HG03159 (cell line): ENCODE results near the gene C9orf78.

Experiments
- ATAC-seq: cut with Tn5 transposase; IDR thresholded peaks from one replicate; pipeline ENCODE4 v1.9.1; 2021; ENCODE audit warnings: mild to moderate bottlenecking, moderate library complexity; ENCODE audit not compliant: unreplicated experiment

The C9orf78 gene, protein sequence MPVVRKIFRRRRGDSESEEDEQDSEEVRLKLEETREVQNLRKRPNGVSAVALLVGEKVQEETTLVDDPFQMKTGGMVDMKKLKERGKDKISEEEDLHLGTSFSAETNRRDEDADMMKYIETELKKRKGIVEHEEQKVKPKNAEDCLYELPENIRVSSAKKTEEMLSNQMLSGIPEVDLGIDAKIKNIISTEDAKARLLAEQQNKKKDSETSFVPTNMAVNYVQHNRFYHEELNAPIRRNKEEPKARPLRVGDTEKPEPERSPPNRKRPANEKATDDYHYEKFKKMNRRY

DNA sequence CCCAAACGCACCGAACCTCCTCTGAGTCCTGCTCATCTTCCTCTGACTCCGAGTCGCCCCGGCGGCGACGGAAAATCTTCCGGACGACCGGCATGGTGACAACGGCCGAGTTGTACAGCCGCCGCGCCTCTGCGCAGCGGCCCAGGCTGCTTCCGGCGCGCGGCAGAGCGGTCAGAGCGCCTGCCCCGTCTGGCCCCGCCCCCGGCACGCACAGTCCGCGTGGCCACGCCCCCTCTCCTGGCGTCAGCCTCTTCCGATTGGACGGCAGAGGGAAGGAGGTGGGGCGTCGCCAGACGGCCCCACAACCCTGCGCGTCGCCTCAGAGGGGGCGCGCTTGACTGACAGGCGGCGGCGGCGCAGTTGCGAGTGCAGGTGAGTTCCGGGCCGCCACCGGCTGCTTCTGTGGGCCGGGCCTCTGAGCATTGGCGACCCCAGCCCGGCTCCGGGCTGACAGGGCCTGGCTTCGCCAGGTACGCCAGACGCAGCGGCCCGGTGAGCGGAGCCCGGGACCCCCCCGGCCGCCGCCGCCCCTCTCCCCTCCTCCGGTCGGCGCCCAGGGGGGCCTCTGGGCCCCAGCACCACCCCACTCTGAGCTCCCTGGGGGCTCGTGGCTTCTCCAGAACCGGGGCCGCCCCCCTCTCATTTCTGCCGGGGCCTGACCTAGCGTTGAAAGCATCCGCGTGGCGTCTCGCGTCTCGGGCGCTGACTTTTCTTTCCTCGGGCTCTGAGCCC lies at the start of gene C9orf78, which contains the start of gene USP20:
C9orf78 (minus strand) TSS at position 148 of the 732 bp plus-strand sequence; CDS start at position 94, 54 bp downstream.
USP20 (plus strand) TSS at position 331 of the 732 bp plus-strand sequence. CDS start 17,098 bp downstream, outside the sequence.
- peak; percentile 90 for ATAC-seq

DNA sequence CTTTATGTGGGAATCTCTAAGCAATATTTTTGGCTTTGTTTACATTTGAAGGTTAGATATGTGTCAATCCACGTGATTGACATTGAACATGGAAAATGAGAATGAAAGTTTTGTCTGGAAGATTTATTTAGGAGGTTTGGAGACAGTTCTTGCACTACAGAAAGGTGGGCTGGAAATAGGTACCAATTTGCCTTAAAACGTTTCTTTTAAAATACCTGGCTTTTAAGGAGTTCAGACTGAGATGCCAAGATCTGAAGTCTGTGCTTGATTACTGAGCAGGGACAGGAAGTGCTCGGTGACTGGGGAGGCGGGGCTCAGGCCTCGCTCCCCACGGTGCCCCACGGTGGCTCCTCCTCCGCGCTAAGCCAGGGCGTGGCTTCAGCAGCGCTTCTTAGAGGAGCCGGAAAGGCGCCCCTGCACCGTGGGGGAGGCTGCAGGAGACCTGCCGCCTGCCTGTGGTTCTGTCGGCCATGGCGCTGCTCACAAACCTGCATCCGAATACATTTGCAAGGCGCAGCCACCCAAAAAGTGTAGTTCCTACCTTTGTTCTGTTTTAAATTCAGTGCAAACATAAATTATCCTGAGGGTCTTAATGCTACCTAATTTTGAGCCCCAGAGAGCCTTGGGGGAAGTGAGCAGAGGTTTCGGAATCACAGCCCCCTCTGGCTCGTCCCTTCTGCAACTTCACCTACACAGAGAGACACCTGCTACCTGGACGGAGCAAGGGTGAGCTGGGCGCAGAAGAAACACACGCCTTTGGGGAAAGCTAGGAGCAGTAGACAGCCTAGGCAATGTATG lies 49.3 kb upstream of the C9orf78 start:
- peak; percentile 44 for ATAC-seq

DNA sequence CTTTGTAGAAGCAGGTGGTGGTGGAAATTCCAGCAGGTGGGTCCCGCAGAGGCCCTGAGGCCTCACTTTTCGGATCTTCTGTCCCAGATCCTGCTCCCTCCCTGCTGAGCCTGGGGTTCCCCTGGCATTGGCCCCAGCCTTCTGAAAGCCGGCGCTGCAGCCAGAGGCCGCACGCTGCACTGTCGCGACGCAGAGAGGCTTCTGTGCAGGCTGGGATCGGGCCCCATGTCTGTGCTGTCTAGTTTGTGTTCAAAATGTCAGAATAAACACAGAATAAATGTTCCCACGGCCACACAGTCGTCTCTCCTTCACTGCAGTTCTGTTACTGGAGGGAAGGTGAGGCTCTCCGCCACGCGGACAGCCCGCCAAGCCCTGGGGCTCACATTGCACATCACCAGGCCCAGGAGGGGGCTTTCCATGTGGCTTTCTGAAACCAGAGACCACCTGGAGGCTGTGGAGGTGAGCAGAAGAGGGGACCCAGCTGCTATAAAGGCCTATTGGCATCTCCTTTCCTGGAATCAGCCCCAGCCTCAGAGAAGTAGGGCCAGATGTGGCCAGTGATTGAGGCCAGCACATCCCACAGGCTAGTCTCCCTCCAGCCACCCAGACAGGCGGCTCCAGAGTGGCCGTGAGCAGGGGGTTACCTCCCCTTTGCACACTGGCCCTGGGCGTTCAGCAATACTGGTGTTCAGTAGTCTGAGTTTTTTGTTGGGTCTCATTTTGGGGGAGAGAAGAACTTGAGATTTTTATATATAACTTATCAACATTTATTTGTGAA lies 46.7 kb upstream of the C9orf78 start:
- no peak for ATAC-seq

DNA sequence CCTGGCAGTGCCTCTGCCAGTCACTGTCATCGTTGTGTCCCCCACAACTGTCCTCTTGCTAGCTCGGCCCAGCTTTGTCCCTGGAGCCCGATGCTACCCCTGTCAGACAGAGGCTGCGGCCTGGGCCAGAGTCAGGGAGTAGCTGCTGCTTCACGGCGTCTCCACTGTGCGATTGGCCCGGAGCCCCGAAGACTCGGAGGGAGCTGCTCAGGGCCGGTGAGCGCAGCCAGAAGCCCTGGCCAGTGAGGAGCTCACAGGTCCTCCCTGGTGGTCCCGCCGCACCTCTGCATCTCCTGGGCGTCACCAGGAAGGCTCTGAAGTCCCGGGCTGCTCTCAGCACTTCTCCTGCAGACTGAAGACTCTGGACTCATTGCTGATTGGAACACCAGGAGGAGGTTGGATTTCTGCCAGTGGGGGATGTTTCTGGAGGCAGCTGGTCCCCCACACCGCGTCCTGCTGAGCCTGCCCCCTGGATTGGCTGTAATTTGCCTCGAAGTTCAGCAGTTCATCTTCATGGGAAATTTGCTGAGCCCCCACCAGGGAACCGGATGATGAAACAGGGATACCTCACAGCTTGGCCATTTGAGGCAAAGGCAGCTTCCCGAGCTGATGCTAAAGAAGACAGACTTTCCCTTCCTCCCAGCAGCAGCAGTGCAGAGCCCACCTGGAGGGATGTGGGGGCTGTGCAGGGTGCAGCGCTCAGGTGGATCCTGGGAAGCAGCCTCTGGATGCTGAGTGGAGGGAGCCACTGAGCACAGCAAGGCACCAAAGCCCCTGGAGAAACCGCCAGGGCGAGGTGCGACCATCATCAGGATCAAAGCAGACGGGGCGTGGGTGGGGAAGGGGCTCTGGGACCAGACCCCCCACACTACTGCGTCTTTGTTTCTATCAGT lies 45.8 kb upstream of the C9orf78 start:
- no peak for ATAC-seq

DNA sequence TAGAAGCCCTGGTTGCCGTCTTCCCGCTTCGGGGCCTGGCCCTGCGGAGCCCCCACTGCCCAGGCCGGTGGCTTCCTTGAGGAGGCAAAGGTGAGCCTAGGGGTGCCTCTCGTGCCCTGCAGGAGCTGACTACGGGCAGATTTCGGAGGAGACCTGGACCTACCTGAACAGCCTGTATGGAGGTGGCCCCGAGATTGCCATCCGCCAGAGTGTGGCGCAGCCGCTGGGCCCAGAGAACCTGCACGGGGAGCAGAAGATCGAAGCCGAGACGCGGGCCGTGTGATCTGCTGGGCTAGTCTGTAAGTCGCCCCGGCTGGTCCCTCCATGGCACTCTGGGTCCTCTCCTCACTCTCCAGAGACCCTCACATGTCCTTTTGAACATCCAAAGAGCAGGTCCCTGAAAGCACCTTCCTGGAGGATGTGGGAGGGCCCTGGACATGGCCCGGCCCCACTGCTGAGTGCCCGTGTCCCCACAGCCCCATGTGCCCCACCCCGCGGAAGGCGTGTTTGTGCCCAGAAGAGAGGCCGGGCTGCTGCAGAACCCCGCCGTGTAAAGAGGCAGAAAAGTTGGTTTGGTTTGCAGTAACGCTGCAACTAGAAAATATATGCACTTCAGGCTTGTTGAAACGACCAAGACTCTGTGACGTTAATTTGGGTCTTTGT lies 45.0 kb upstream of the C9orf78 start:
- no peak for ATAC-seq

DNA sequence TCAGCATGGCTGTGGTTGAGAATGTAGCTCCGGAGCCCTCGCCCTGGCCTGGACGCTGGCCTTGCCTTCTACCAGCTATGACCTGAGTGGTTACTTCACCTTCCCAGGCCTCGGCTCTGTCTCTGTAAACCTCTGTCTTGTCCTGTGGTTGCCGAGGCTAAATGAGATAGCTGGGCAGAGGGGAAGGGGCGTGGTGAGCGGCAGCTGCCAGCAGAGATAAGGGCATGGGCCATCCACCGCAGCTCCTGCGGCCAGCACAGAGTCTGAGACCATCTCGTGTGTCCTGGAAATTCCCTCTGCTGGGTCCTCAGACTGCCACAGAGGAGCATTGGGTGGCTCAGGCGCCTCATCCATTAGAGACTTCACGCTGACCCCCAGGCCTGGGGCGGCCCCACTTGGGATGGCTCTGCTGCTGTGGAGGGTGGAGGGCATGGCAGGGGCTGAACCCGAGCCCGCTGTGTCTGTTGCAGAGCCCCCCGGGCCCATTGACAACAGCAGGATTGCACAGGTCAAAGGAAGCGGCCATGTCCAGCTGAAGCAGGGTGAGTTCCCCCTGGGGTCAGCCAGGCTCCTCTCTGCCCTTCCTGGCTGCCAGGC lies 44.1 kb upstream of the C9orf78 start:
- no peak for ATAC-seq

DNA sequence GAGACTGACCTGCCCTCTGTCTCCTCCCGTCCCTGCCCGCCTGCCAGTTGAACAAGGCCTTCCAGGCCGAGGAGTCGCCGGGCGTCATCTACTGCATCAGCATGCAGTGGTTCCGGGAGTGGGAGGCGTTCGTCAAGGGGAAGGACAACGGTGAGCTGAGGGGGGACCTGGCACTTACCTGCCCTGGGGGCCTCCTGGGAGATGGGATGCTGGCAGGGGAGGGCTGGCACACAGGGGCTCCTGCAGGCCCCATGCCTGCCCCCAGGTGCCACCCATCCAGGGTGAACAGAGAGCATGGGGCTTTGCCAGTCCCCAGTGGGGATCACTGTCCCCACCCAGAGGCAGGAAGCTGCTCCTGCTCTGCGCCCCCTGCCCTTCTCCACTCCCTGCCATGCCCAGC lies 43.2 kb upstream of the C9orf78 start:
- no peak for ATAC-seq

DNA sequence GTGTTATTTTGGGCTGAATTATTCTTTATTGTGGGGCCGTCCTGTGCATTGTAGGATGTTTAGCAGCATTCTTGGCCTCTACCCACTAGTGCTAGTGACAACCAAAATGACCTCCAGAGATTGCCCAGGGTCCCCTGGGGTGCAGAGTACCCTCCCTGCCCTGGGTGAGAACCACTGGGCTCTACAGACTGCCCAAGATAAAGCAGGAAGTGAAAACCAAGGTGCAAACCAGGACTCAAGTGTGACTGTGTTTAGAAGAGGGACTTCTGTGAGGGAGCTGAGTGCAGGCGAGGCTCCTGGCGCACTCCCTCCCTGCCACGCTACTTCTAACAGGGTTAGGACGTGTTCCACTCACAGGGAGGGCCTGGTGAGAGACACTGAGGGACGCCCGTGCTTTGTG lies 41.7 kb upstream of the C9orf78 start:
- ATAC-seq, result no peak

DNA sequence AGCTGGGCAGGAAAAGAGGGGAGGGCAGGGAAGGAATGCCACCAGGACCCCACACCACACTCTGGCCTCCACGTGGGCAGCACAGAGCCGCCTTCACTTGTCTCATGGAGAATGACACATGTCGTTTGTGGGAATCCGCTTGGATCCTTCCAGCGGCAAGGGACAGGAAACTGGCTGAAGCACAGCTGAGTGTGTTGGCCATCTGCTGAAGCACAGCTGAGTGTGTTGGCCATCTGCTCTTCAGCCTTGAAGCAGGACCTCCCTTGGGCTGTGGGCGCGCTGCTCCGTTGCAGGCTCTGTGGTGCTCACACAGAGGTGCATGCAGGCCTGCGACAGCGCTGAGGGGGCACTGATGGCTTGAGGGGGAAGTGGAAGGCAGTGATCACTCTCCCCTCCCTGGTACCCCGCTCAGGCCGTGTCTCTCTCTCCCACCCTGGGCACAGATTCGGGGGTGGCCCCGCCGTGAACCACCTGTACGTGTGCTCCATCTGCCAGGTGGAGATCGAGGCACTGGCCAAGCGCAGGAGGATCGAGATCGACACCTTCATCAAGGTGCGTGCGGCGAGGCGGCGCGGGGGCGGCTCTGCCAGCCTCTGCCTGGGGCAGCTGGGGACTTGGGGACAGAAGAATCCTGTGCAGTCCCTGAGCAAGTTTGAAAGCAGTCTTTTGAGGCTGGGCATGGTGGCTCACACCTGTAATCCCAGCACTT lies 40.8 kb upstream of the C9orf78 start:
- ATAC-seq, result no peak

DNA sequence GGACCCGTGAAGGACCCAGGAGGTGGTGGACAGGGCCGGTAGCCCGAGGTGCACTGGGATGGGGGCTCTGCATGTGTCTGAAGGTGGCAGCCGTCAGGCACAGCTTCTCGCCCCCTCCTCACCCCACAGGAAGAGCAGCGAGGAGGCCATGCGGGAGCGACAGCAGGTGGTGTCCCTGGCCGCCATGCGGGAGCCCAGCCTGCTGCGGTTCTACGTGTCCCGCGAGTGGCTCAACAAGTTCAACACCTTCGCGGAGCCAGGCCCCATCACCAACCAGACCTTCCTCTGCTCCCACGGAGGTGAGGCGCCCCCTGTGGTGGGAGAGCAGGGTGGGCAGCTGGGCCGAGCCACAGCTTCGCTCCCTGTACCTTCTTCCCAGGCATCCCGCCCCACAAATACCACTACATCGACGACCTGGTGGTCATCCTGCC lies 40.1 kb upstream of the C9orf78 start:
- ATAC-seq, result no peak

DNA sequence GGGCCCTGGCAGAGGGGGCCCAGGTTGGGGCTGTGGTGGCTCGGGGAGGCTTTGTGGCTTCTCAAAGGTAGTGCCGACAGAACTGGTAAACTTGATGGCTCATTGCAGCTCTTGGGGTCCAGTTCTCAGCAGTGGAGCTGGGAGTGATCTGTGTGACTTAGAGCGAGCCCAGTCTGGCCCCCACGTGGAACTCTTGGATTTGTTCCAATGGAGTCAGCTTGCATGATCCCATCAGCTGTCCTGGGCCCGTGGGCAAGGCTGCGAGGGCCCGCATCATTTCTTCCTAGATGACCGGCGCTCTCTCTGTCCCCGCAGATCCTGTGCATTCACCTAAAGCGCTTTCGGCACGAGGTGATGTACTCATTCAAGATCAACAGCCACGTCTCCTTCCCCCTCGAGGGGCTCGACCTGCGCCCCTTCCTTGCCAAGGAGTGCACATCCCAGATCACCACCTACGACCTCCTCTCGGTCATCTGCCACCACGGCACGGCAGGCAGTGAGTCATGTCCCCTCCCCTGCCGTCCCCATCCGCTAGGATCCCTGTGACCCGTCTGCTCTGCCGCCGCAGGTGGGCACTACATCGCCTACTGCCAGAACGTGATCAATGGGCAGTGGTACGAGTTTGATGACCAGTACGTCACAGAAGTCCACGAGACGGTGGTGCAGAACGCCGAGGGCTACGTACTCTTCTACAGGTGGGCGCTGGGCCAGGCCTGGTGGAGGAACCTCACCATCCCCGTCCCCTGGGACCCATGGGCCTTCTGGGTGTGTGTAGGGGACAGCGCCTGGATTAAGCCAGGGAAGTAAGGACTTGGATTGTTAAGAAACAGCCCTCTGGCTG lies 39.4 kb upstream of the C9orf78 start:
- ATAC-seq, result no peak

DNA sequence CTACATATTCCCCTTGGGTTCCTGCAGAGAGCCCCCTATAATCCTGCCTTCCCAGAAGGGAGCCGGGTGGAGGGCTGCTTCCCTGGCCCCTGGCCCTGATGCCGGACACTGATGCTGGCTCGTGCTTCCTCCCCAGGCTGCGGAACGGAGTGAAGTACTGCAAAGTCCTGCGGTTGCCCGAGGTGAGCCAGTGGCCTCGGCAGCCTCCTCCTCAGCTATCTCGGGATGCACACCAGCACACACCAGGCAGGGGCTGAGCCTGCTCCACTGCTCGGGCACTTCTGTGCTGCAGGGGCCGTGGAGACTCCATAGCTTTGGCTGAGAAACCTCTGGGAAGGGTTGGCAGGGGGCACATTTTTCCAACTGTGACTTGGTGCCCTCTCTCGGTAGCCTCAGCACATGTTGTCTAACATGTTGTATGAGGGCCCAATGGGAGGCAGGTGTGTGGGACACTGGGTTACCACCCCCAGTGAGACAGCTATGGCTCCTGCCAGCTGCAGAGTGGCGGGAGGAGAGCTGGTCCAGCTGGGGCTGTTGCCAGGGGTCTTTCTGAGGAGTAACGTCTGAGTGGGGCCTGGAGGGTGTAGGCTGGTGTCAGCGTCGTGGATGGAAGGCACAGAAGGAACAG lies 38.6 kb upstream of the C9orf78 start:
- no peak for ATAC-seq

DNA sequence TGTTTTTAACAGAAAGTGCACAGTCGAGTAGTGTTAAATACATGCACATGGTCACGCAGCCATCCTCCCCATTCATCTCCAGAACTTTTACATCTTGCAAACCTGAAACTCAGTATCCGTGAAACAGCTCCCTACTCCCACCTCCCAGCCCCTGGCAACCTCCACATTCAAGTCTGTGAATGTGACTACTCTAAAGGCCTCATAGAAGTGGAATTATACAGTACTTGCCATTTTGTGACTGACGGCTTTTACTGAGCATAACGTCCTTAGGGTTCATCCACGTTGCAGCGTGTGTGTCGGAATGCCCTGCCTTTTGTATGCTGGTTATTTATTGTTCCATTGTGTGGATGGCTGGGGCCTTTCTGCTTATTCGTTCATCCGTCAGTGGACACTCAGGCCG lies 36.0 kb upstream of the C9orf78 start:
- ATAC-seq, result no peak

DNA sequence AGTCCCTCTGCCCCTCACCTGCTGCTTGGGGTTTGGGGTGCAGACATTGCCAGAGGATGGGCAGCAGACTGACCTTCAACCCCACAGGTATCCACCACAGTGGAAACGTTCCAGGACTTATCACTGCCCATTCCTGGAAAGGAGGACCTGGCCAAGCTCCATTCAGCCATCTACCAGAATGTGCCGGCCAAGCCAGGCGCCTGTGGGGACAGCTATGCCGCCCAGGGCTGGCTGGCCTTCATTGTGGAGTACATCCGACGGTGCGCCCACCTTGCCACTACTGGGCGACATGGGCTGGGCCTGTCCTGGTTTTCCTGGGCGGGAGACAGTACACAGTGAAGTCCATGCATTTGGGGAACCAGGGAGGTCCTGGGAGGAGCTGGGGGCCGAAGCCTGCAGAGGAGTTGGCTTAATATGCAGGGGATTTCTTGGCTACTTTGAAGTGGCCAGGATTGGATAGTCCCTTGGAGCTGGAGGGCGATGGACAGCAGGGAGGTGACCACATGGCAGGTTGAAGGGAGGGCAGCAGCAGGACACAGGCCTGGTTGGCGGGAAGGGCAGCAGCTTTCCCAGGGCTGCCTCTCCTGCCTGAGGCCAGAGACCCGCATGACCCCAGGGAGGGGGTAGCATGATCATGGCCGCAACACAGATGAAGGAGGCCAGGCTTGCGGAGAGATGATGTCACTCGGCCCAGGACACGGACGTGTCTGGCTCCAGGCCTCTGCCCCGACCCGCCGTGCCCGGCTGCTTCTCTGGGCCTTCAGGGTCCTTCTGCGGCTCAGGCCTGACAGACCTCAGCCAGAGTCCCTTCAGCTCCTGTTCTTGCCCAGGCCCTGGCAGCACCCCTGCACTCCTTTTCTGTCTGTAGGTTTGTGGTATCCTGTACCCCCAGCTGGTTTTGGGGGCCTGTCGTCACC lies 34.8 kb upstream of the C9orf78 start:
- no peak for ATAC-seq

DNA sequence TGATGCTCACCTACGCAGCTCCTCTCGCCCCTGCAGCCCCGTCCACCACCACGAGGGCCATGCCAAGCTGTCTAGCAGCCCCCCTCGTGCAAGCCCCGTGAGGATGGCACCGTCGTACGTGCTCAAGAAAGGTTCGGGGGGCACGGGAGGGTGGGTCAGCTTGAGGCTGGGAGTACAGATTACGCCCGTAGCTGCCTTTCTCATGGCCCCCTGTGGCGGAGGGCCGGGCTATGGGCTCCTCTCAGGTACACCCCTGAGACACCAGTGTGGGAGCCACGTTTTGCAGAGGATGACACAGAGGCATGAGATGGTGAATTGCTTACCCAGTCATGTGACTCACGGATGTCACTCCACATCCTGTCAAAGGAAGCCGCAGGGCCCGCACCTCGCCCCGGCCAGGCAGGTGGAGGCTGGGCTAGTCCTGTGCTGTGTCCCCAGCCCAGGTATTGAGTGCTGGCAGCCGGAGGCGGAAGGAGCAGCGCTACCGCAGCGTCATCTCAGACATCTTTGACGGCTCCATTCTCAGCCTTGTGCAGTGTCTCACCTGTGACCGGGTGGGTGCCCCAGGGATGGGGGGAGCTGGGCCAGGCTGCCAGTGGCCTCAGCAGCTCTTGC lies 33.9 kb upstream of the C9orf78 start:
- no peak for ATAC-seq
